Measurements from ENCODE around the gene HERPUD1.

Gene HERPUD1

GRCh38 chr16:56936491-56936890, 4.5 kb downstream of the HERPUD1 start:
- no peak for DNase-seq

GRCh38 chr16:56936950-56937349, 5.0 kb downstream of the HERPUD1 start:
- DNase-seq: peak; percentile 20

DNA sequence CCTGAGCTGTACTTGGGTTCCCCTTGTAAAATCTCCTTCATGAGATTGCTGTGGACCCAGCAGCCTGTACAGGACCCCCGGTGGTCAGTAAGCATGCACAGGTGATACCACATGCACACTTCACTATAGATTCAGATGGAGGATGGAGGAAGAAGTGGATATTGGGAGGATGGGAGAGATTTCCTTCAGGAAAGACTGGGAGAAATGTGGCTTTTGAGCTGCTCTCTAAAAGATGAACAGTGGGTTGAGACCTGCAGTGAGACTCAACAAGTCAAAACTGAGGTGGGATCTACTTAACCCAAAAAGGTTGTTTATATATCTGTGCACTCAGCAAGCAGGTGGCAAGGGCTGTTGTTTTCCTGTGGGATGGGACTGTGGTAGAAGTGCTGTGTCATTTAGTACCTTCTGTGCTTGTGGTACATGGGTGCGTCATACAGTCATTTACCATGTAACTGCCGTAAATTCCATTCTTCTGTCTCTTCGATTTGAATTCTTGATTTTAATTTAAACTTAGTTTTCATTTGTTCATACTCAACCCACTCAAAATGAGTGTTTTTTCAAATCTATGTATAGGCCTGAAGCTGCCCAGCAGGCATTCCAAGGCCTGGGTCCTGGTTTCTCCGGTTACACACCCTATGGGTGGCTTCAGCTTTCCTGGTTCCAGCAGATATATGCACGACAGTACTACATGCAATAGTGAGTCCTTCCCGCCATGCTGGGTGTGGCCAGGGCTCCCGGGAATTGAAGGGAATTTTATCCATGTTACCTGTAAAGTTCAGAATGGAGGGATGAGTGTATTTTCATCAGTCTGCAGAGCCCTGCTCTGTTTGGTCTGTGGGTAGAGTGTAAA, 6.9 kb downstream of the HERPUD1 start:
- no peak for DNase-seq

GRCh38 chr16:56939801-56940200, 7.9 kb downstream of the HERPUD1 start:
- DNase-seq: peak; percentile 60

DNA sequence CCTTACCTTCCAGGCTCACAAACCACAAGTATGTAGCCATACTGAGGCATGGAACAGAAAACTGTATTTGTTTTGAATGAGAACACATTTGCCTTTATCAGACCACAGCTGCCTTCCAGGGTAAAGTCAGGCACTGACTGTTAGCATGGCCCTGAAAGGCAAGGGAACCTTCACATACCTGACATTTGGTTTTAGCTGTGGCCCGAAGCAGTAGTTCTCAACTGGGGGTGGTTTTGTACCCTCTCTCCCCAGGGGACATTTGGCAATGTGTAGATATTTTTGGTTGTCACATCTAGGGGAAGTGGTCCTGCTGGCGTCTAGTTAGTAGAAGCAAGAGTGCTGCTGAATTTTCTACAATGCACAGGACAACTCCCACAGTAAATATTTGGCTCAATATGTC, 9.2 kb downstream of the HERPUD1 start:
- no peak for DNase-seq

- no peak for DNase-seq
Observed at GRCh38 chr16:56941856-56942331, 10.0 kb downstream of the HERPUD1 start.

- no peak for DNase-seq
Observed at GRCh38 chr16:56943761-56944375, 11.9 kb downstream of the HERPUD1 start.

DNA sequence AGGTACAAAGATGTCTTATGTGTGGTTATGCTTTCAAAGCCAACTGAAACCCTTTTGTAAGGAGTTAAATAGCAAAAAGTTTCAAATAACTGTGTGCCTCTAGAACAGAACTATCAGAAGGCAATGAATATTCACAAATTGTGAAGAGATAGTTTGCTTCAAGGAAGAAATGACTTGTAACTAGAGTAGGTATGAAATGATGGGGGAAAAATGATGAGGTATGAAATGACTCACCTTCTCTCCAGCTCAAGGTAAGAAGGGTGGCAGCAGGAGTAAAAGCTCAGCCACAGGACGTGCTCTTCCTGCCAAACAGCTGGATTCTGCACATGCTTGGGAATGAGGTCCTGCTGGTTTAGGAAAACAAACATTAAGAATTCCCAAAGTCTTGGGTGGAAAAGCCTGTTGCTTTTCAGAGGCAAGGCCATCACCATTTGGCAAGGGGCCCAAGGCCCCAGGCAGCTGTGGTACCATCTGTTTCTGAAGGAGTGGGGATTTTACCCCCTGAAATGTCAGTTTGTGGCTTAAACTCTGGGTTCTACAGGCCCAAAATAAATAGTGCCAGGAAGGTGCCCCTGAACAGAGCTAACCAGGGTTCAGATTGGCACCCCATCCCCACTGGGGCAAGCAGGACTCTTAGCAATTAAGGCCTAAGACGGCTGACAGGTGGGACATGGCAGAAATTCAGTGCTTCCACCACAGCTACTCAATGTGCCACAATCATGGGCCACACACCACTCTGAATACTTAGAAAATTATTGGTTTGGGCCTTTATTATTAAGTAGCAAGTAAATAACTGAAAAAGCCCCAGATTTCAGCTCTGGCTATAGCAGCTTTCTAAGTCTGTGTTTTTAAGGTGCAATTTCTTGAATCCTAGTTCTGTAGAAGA, 13.3 kb downstream of the HERPUD1 start:
- no peak for DNase-seq

- DNase-seq: no peak
Observed at GRCh38 chr16:56945847-56946527, 14.0 kb downstream of the HERPUD1 start.

DNA sequence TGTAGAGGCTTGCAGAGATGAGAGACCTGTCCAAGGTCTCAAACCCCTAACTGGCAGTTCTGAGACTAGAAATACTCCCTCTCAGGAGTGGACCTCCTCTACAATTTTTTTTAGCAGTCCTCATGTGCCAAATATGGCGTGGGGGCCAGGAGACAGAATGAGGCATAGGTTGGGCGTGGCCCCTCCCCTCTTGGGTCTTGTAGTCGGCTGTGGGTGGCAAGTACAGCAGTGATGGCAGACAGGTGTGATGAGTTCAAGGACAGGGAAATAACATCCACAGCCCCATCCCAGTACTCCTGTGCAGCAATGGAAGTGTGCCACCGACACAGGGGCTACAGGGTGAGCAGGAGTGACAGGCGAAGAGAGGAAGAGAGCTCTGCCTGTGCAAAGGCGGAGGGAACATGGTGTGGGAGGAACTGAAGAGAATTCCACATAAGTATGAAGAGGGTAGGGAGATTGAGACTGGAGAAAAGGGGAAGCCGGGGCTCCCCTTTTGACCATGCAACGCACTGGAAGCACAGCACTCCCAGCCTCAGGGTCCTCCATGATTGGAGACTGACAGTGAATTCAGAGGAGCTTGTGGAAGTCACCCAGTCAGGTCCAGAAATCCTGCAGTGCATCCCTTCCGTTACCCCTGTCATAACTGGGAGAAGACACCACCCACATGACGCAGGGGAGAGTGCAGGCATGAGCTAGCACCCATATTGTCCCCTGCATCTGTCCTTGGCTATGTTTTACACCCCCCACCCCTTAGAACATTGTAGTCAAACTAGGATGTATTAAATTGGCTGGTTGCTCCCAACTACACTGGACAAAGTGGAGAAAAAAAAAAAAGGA, 15.0 kb downstream of the HERPUD1 start:
- DNase-seq: no peak

DNA sequence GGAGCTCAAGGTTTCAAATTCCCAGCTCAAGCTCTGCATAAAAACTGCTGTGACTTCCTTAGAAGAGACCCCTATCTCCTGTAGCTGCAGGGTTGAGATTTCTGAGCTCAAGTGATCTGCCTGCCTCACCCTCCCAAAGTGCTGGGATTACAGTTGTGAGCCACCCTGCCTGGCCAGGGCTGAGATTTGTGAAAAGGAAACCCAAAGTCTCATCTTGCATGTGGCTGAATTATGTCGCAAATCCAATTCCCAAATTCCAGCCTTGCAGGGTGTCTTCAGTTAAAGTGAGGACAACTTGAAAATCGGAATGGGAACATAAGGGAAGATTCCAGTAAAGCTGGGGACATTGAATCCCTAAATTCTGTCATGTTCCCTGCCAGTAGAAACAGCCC, 15.7 kb downstream of the HERPUD1 start:
- no peak for DNase-seq

DNA sequence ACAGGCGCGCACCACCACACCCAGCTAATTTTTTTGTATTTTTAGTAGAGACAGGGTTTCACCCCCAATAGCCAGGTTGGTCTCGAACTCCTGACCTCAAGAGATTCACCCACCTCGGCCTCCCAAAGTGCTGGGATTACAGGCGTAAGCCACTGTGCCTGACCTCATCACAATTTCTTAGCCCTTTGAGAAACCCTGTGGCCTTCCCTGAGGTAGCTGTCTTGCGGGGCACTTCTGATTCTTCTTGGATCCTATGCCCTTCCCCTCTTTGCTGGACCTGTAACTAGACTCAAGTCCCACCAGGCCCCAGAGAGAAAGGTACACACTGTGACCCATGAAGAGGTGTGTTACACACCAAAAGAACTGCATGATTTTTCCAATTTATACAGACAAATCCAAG, 16.3 kb downstream of the HERPUD1 start:
- no peak for DNase-seq

GRCh38 chr16:56950051-56950450, 18.1 kb downstream of the HERPUD1 start:
- no peak for DNase-seq

DNA sequence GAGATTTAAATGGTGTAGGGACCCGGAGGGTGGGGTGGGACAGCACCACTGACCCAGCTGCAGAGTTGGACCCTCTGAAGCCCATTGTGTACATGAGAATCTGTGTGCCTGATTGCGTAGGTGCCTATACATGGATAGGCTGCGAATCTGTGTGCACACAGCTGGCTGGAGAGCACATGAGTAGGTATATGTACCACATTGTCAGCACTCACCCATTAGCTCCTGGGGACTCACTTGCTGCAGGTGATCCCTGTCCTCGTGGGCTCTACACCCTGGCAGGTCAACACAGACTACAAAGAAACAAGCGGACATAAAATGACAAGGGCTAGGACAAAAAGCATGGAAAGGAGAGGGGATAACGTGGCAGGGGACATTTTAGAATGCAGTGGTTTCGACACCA, 18.5 kb downstream of the HERPUD1 start:
- DNase-seq: no peak

GRCh38 chr16:56950881-56951771, 19.2 kb downstream of the HERPUD1 start:
- no peak for DNase-seq

DNA sequence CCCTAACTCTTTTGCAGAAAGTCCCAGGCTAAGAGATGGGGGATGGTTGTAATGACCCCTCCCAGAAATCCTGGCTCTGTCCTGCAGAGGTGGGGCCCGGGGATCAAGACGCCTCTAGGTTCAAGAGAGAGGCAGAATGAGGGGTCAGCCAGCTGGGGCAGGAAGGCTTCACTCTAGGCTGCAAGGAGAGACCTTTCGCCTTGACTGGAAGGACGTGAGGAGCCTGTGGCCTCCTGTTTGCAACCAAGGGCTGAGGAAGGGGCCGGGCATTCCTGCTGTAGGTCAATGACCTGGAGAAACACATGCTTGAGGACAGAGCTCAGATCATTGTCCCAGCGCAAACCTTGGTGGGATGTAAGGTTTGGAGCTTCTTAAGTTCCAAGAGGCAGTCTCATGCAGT, 21.1 kb downstream of the HERPUD1 start:
- DNase-seq: no peak

- no peak for DNase-seq
Observed at GRCh38 chr16:56956076-56956475, 24.1 kb downstream of the HERPUD1 start.

GRCh38 chr16:56956756-56957155, 24.8 kb downstream of the HERPUD1 start:
- no peak for DNase-seq

DNA sequence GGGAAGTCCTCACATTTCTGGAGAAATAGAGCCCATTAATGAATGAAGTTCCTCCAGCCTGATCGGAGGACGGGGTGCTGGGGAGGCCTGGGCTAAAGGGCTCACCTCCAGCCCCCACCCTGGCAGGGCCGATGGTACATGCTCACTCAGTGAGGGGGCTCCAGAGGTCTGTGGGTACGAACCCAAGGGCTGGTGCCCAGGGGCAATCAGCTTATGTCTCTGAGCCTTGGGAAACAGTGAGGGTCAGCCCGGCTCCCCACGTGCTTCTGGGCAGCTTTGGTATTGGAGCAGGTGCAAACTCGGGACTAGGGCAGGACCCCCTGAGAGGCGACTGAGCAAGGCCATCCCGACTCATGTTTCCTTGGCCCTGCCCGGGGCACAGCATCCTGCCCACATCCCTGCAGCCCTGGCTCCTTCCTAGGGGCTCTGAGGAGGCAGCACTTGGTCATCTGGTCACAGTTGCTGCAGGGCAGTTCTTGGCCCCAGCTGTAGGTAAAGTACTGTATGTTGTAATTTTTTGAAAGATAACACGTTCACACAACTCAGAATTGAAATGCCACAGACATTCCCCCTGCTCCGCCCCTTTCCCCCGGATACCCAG, 28.8 kb downstream of the HERPUD1 start:
- no peak for DNase-seq

GRCh38 chr16:56961386-56961785, 29.4 kb downstream of the HERPUD1 start:
- no peak for DNase-seq
